Activated T-helper 2 cell treated with anti-CD3 and anti-CD28 coated beads, Interferon-gamma antibody, Interleukin-2, Interleukin-4, amounts not matched to agents 10 μg/mL and 5 μg/mL and 100 μg/mL, durations not matched to agents 14 hours and 24 hours and 36 hours (primary cell): ENCODE data around the gene CD40LG. TPM values are rescaled to one million over a fixed set of nuclear protein-coding genes. Genes with fewer than 3 reads are reported as not detected.

Experiments used
- DNase-seq: peaks from one replicate; pipeline ENCODE4 v3.0.0; 2021; ENCODE audit warnings: low spot score
- H3K27ac Mint-ChIP-seq: one replicate; pipeline ENCODE4 v1.8.0; 2021; ENCODE audit warnings: mixed read lengths
- H3K27me3 Mint-ChIP-seq: one replicate; pipeline ENCODE4 v1.8.0; 2021; ENCODE audit warnings: low read depth, mixed read lengths
- H3K36me3 Mint-ChIP-seq: one replicate; pipeline ENCODE4 v1.8.0; 2021; ENCODE audit warnings: low read depth, mixed read lengths
- H3K4me1 Mint-ChIP-seq: one replicate; pipeline ENCODE4 v1.8.0; 2021; ENCODE audit warnings: low read depth, mixed read lengths
- H3K4me3 Mint-ChIP-seq: one replicate; pipeline ENCODE4 v1.8.0; 2021; ENCODE audit warnings: low read depth, mild to moderate bottlenecking, moderate library complexity, mixed read lengths
- H3K9me3 Mint-ChIP-seq: one replicate; pipeline ENCODE4 v1.8.0; 2021; ENCODE audit warnings: mixed read lengths
- intact Hi-C: fragments of 100-400 bp; cut with micrococcal nuclease; formaldehyde crosslinking; loops from one replicate; pipeline ENCODE4 v1.15.1; 2023
- total RNA-seq: library from RNA; stranded (reverse); gene quantifications from 2 replicates; pipeline ENCODE4 v1.2.3, GENCODE V29; 2022

CD40LG gene
- total RNA-seq, 1 donor from 2014 or later, result 127 TPM

DNA sequence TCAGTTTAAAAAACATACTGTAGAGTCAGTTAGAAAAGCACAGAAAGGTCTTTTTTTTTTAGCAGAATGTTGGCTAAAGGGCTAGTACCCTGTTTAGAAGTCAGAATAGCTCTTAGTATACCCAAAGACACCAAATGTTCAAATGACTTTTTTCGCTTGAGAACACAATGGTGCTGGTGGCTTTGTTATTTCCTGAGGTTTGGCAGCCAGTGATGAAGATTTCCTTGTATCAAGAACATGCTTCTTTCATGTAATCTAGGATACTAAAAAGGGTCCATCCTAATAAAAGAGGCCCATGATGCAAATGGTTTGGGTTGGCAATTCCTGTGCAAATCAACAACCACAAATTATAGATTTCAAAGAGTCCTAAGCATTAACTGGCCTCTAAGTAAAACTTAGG is 21.1 kb upstream of the CD40LG start:
- Mint-ChIP-seq H3K9me3 (peaks cover 8% of the 10 kb centered on the region), H3K4me3 (no peak overlapping the region)
- intact Hi-C loops, result loop anchor here (1.0 to 2.0 kb wide), 4 partner anchors 8 to 62 kb away; no protein-coding TSS in a partner anchor

DNA sequence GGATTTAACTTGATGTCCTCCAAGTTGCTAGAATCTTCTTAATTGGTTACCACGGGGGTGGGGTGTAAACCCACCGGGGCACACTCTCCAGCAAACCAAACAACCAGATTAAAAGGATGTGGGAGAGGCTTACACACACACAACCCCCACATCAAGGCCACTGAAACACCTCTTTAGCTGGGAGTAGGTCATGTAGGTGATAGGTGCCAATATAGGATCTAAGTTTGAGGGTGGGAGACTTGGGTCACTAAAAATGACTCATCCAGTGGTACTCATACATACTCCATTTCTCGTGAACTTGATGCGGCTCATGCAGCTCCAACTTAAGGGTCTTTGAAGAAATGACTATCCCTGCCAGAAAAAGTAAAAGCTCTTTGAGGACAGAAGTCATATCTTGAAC is 20.5 kb upstream of the CD40LG start:
- H3K27me3 Mint-ChIP-seq, result no peaks in the 10 kb centered on the region
- H3K36me3 Mint-ChIP-seq, result peaks cover 6% of the 10 kb centered on the region
- H3K4me3 Mint-ChIP-seq, result peak overlapping the region; percentile 49
- H3K4me1 Mint-ChIP-seq, result peaks cover 79% of the 10 kb centered on the region
- H3K27ac Mint-ChIP-seq, result peak overlapping the region; percentile 93
- DNase-seq, result no peak
- H3K9me3 Mint-ChIP-seq, result peaks cover 8% of the 10 kb centered on the region
- intact Hi-C loops, result loop anchor here (1.0 to 2.0 kb wide), 4 partner anchors 8 to 61 kb away; no protein-coding TSS in a partner anchor

More for the DNA sequence above, 21.1 kb upstream of the CD40LG start:
- DNase-seq, result no peak
- Mint-ChIP-seq H3K4me1 (peaks cover 77% of the 10 kb centered on the region), H3K36me3 (peaks cover 6% of the 10 kb centered on the region), H3K27ac (peak overlapping the region; percentile 93), H3K27me3 (no peaks in the 10 kb centered on the region)

GRCh38 chrX:136629084-136629750 is 18.7 kb upstream of the CD40LG start:
- Mint-ChIP-seq H3K27me3 (no peaks in the 10 kb centered on the region), H3K27ac (peak overlapping the region; percentile 92), H3K9me3 (peaks cover 7% of the 10 kb centered on the region), H3K36me3 (peaks cover 5% of the 10 kb centered on the region), H3K4me3 (no peak overlapping the region), H3K4me1 (peaks cover 77% of the 10 kb centered on the region)
- peak; percentile 29 for DNase-seq
- intact Hi-C loops, result loop anchor here (1.0 kb wide), 1 partner anchor 9 kb away; no protein-coding TSS in a partner anchor

DNA sequence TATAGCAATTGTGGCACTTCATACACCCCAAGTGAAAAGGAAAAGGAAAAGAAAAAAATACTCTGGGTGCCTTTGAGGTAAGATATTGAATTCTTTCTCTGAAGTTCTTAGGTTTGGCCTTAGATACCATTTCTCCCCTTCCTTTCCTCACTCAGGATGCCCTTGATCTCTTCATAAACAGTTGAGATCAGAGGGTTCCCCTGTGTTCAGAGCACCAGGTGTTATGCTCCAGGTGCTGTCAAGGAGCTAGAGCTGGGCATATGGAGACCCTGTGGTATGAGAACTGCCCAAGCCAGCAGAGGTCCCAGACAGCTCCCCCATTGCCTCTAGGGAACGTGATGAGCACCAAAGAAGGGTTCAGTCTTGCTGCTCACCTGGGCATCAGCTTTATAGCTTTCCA is 17.1 kb upstream of the CD40LG start:
- Mint-ChIP-seq H3K4me1 (peaks cover 81% of the 10 kb centered on the region), H3K27ac (peak overlapping the region; percentile 44), H3K36me3 (no peaks in the 10 kb centered on the region), H3K4me3 (no peak overlapping the region), H3K27me3 (no peaks in the 10 kb centered on the region), H3K9me3 (no peaks in the 10 kb centered on the region)
- no peak for DNase-seq
- intact Hi-C loops, result no loop called here

GRCh38 chrX:136635235-136635634 is 12.7 kb upstream of the CD40LG start:
- H3K9me3 Mint-ChIP-seq, result no peaks in the 10 kb centered on the region
- peak overlapping the region; percentile 80 for H3K27ac Mint-ChIP-seq
- intact Hi-C loops, result loop anchor here (1.0 kb wide), 3 partner anchors 8 to 15 kb away; no protein-coding TSS in a partner anchor
- peaks cover 71% of the 10 kb centered on the region for H3K4me1 Mint-ChIP-seq
- H3K4me3 Mint-ChIP-seq, result peak overlapping the region; percentile 55
- no peak for DNase-seq
- peaks cover 6% of the 10 kb centered on the region for H3K36me3 Mint-ChIP-seq
- H3K27me3 Mint-ChIP-seq, result no peaks in the 10 kb centered on the region

DNA sequence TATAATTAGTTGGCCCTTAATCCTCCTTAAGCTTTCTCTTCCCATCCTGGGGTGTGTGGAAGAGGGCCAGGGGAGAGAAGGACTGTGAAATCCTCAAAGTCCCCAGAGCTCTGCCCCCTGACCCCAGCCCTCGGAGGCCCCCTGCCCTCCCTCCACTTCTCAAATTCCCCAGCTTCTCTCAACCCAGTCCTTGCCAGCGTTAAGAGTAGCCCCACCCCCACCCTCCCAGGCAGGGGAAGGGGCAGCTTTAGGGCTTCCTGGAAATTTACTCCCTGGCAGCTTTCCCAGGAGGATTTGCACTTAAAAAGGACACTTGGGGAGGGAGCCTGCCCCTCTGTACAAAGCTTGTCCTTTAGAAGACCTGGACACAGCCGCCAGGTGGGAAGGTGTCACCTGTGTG is 11.8 kb upstream of the CD40LG start:
- DNase-seq, result no peak
- intact Hi-C loops, result no loop called here
- H3K27me3 Mint-ChIP-seq, result no peaks in the 10 kb centered on the region
- no peak overlapping the region for H3K4me3 Mint-ChIP-seq
- H3K36me3 Mint-ChIP-seq, result peaks cover 6% of the 10 kb centered on the region
- H3K9me3 Mint-ChIP-seq, result no peaks in the 10 kb centered on the region
- peaks cover 68% of the 10 kb centered on the region for H3K4me1 Mint-ChIP-seq
- peak overlapping the region; percentile 80 for H3K27ac Mint-ChIP-seq

- Mint-ChIP-seq H3K27me3 (no peaks in the 10 kb centered on the region), H3K4me1 (peaks cover 71% of the 10 kb centered on the region), H3K4me3 (peak overlapping the region; percentile 88), H3K27ac (peak overlapping the region; percentile 84), H3K9me3 (no peaks in the 10 kb centered on the region), H3K36me3 (peaks cover 9% of the 10 kb centered on the region)
- DNase-seq, result no peak
- intact Hi-C loops, result no loop called here
Measured at GRCh38 chrX:136639506-136640176, 8.3 kb upstream of the CD40LG start.

- Mint-ChIP-seq H3K36me3 (peaks cover 9% of the 10 kb centered on the region), H3K4me1 (peaks cover 73% of the 10 kb centered on the region), H3K27me3 (no peaks in the 10 kb centered on the region), H3K27ac (peak overlapping the region; percentile 64), H3K9me3 (no peaks in the 10 kb centered on the region), H3K4me3 (peak overlapping the region; percentile 69)
- no peak for DNase-seq
- intact Hi-C loops, result loop anchor here (1.0 kb wide), 1 partner anchor 8 kb away; no protein-coding TSS in a partner anchor
Measured at GRCh38 chrX:136643243-136643642, 4.7 kb upstream of the CD40LG start.

DNA sequence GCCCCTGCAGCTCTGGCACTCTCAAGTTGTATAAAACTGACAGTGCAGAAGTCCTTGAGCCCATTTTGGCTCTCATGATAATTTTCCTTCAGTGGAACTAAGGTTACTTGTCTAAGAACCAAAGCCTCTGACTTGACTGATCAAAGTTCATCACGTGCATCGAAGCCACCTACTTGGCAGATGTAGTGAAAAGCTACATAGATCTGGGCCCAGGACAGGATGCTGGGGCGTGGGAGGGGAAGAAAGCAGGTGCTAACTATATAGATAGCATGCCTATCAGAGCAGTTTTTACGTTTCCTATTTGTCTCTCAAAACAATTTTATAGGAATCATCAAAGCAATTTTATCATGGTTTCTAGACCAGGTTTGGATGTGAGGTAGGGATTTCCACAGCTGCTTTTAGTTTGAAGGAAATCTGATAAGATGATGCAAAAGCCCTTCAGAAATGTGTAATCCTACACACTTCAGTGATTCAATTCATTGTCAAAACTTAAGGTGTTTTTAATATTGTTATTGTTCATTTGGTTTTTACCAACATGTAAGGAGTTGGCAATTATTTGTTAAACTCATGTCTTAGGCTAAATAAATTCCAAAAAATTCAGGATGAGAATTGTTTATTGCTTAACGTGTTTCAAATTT is 1.2 kb upstream of the CD40LG start:
- Mint-ChIP-seq H3K9me3 (no peaks in the 10 kb centered on the region), H3K36me3 (peaks cover 37% of the 10 kb centered on the region), H3K4me3 (peak overlapping the region; percentile 97), H3K4me1 (peaks cover 52% of the 10 kb centered on the region), H3K27ac (peak overlapping the region; percentile 98), H3K27me3 (no peaks in the 10 kb centered on the region)
- DNase-seq, result no peak
- intact Hi-C loops, result loop anchor here (1.0 kb wide), 2 partner anchors 19 to 26 kb away; no protein-coding TSS in a partner anchor

DNA sequence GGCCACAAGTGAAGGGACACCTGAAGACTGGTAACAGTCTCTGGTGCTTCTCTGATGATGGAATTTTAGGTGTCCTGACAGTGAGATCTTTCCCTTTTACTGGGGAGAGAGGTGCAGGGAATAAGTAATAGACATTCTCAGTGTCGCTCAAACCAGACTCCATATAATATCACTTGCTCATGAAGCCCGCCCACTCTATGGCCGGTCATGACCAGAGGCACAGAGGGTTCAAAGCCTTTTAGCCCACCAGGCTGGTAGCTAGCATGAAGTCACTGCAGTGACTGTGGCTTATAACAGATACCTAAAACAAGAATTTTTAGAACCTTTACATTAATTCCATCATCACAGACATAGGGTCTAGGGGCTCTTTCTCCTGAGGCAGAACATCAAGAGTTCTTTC is 2.9 kb downstream of the CD40LG start:
- Mint-ChIP-seq H3K4me3 (peak overlapping the region; percentile 97), H3K36me3 (peaks cover 73% of the 10 kb centered on the region), H3K27me3 (no peaks in the 10 kb centered on the region), H3K4me1 (peaks cover 54% of the 10 kb centered on the region), H3K27ac (peak overlapping the region; percentile 97), H3K9me3 (no peaks in the 10 kb centered on the region)
- intact Hi-C loops, result no loop called here
- DNase-seq, result no peak

DNA sequence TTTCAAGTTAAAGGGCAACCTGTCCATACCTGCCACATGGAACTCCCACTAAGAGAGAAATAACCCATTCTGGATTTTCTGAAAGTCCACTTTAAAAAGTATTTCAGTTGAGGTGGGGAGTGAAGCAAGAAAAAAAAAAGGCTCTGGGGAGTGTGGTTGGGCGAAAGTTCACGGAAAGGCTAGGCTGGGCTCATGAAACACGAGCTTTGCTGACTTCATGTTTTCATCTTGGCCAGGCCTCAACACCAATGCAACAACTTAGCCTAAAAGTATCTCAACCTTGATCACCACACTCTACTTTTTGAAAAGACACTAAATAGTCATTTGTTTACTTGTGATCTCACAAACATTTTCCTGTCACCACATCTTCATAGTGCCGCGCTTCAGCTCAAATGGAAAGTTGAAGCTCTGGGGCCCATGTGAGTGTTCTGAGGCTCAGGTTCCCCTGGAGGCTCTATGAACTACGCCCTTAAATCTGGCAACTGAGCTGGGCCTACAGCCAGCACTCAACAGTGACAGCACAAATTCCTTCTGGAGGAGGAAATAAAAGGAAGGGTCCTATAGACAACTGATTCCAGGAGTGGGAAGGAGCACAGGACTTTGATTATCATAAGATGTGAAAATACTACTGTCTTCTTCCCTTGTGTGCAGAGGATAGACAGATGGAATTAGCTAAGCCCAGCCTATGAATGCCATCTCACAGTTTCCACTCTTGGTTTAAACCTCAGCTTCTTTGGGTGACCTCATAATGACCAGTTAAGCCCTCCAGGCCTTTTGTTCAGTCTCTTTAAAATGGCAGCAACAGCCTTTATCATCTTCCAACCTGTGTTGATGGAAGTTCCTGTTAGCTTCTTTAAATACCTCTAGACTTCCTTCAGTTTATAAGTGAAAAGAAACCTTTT is 5.1 kb downstream of the CD40LG start:
- peaks cover 59% of the 10 kb centered on the region for H3K4me1 Mint-ChIP-seq
- H3K27ac Mint-ChIP-seq, result peak overlapping the region; percentile 97
- intact Hi-C loops, result no loop called here
- no peak for DNase-seq
- no peaks in the 10 kb centered on the region for H3K27me3 Mint-ChIP-seq
- no peaks in the 10 kb centered on the region for H3K9me3 Mint-ChIP-seq
- peak overlapping the region; percentile 97 for H3K4me3 Mint-ChIP-seq
- H3K36me3 Mint-ChIP-seq, result peaks cover 95% of the 10 kb centered on the region

GRCh38 chrX:136656361-136656964 is 8.5 kb downstream of the CD40LG start:
- H3K4me3 Mint-ChIP-seq, result peak overlapping the region; percentile 97
- H3K9me3 Mint-ChIP-seq, result no peaks in the 10 kb centered on the region
- H3K27me3 Mint-ChIP-seq, result no peaks in the 10 kb centered on the region
- peak overlapping the region; percentile 97 for H3K27ac Mint-ChIP-seq
- H3K36me3 Mint-ChIP-seq, result peaks cover 97% of the 10 kb centered on the region
- H3K4me1 Mint-ChIP-seq, result peaks cover 84% of the 10 kb centered on the region
- DNase-seq, result no peak
- intact Hi-C loops, result no loop called here
